Measurements from ENCODE around the gene CRTAC1. TPM values are rescaled to one million over a fixed set of nuclear protein-coding genes. Genes with fewer than 3 reads are reported as not detected.
A peak's percentile ranks its signal among the peaks of the same experiment; 100 is the strongest.

CRTAC1 gene
- 0.17 and 23.9 TPM in 2 replicates for total RNA-seq

- DNase-seq (ENCODE audit: low read depth): no peak
Measured at GRCh38 chr10:98030093-98030821, at the start of gene CRTAC1. Gene CRTAC1 (minus strand): TSS chr10:98030621. CDS start chr10:98030472, 149 bp downstream.

- DNase-seq (ENCODE audit: low read depth): no peak
Measured at GRCh38 chr10:98078774-98079173, 48.4 kb upstream of the CRTAC1 start.

GRCh38 chr10:98077223-98077622 is 46.8 kb upstream of the CRTAC1 start:
- no peak for DNase-seq (ENCODE audit: low read depth)

- no peak for DNase-seq (ENCODE audit: low read depth)
Measured at GRCh38 chr10:98076086-98076485, 45.7 kb upstream of the CRTAC1 start.

GRCh38 chr10:98074315-98074911 is 44.0 kb upstream of the CRTAC1 start:
- DNase-seq (ENCODE audit: low read depth): peak; percentile 7

- no peak for DNase-seq (ENCODE audit: low read depth)
Measured at GRCh38 chr10:98067165-98067564, 36.7 kb upstream of the CRTAC1 start.

- DNase-seq (ENCODE audit: low read depth): no peak
Measured at GRCh38 chr10:98063740-98064027, 33.3 kb upstream of the CRTAC1 start.

- DNase-seq (ENCODE audit: low read depth): no peak
Measured at GRCh38 chr10:98062424-98062823, 32.0 kb upstream of the CRTAC1 start.

GRCh38 chr10:98060079-98060478 is 29.7 kb upstream of the CRTAC1 start:
- no peak for DNase-seq (ENCODE audit: low read depth)

- DNase-seq (ENCODE audit: low read depth): no peak
Measured at GRCh38 chr10:98058295-98058694, 27.9 kb upstream of the CRTAC1 start.

- DNase-seq (ENCODE audit: low read depth): peak; percentile 67
Measured at GRCh38 chr10:98055841-98056516, 25.6 kb upstream of the CRTAC1 start.

GRCh38 chr10:98047009-98047741 is 16.8 kb upstream of the CRTAC1 start:
- DNase-seq (ENCODE audit: low read depth): no peak

GRCh38 chr10:98045785-98046389 is 15.5 kb upstream of the CRTAC1 start:
- DNase-seq (ENCODE audit: low read depth): peak; percentile 62

- DNase-seq (ENCODE audit: low read depth): peak; percentile 57
Measured at GRCh38 chr10:98041352-98042043, 11.1 kb upstream of the CRTAC1 start.

GRCh38 chr10:98039690-98040381 is 9.4 kb upstream of the CRTAC1 start:
- DNase-seq (ENCODE audit: low read depth): peak; percentile 52

- DNase-seq (ENCODE audit: low read depth): no peak
Measured at GRCh38 chr10:98038288-98038687, 7.9 kb upstream of the CRTAC1 start.

- no peak for DNase-seq (ENCODE audit: low read depth)
Measured at GRCh38 chr10:98035599-98035998, 5.2 kb upstream of the CRTAC1 start.

GRCh38 chr10:98033515-98033914 is 3.1 kb upstream of the CRTAC1 start:
- DNase-seq (ENCODE audit: low read depth): peak; percentile 90

- no peak for DNase-seq (ENCODE audit: low read depth)
Measured at GRCh38 chr10:98031440-98031839, 1.0 kb upstream of the CRTAC1 start.

GRCh38 chr10:98030991-98031431 is 590 bp upstream of the CRTAC1 start:
- DNase-seq (ENCODE audit: low read depth): no peak
